ENCODE data around the gene CLN3. TPM values are rescaled to one million over a fixed set of nuclear protein-coding genes. Genes with fewer than 3 reads are reported as not detected.

The CLN3 gene
- total and polyA plus RNA-seq, 2 of the 13 experiments (the other 11 are each of a cell fraction or from before 2014, with no cell fraction given): 23.4 to 46.8 TPM

DNA sequence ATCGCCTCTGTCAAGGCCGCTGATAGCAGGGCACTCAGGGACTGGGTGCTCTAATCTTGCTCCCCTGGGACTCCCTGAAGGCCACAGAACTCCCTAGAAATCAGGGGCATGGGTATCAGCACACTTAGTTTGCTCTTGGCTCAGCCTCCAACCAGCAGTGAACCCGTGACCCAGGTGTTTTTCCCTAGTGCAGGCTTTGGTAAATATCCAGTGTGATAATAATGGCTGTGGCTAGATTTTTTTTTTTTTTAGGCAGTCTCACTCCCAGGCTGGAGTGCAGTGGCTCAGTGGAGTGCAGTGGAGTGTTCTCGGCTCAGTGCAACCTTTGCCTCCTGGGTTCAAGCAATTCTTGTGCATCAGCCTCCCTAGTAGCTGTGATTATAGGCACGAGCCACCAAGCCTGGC is 36.6 kb upstream of the CLN3 start (continued):
- TF ChIP-seq POLR2A (IDR thresholded peaks at IDR 0.05; ENCODE audit: insufficient read depth in 1 of 2, low read depth in 2 of 2, low read length in 2 of 2) (no peak), KDM6A (CRISPR knock-in tag; IDR thresholded peaks at IDR 0.05; ENCODE audit: low read depth) (no peak), PCBP1 (IDR thresholded peaks at IDR 0.05; ENCODE audit: borderline replicate concordance, low read depth, low read length) (no peak), GFI1 (CRISPR knock-in tag; IDR thresholded peaks at IDR 0.05; ENCODE audit: borderline replicate concordance) (no peak; the same call in 1 of the 2 replicates), ZNF484 (CRISPR knock-in tag; IDR thresholded peaks at IDR 0.05; ENCODE audit: borderline replicate concordance, low read depth) (no peak), TOPORS (CRISPR knock-in tag; IDR thresholded peaks at IDR 0.05) (no peak), JARID2 (CRISPR knock-in tag; IDR thresholded peaks at IDR 0.05; ENCODE audit: insufficient replicate concordance) (no peak), TBL1XR1 (IDR thresholded peaks at IDR 0.05; ENCODE audit: borderline replicate concordance, low read length, partially characterized antibody) (no peak), SRSF4 (IDR thresholded peaks at IDR 0.05; ENCODE audit: low read depth, low read length, poor library complexity, severe bottlenecking) (no peak), RELA (CRISPR knock-in tag; IDR thresholded peaks at IDR 0.05) (no peak), ZNF614 (CRISPR knock-in tag; IDR thresholded peaks at IDR 0.05; ENCODE audit: borderline replicate concordance) (no peak), ZNF260 (CRISPR knock-in tag; IDR thresholded peaks at IDR 0.05; ENCODE audit: borderline replicate concordance, low read depth) (no peak), ZNF331 (CRISPR knock-in tag; IDR thresholded peaks at IDR 0.05) (peak; percentile 16; the same call in 1 of the 2 replicates), ZBTB20 (CRISPR knock-in tag; IDR thresholded peaks at IDR 0.05; ENCODE audit: borderline replicate concordance, low read depth) (no peak; the same call in 1 of the 2 replicates), NRL (CRISPR knock-in tag; IDR thresholded peaks at IDR 0.05; ENCODE audit: borderline replicate concordance) (no peak), MEF2D (CRISPR knock-in tag; IDR thresholded peaks at IDR 0.05) (no peak), KLF15 (CRISPR knock-in tag; IDR thresholded peaks at IDR 0.05; ENCODE audit: borderline replicate concordance) (no peak), ZNF33B (CRISPR knock-in tag; IDR thresholded peaks at IDR 0.05) (no peak), ZNF562 (CRISPR knock-in tag; IDR thresholded peaks at IDR 0.05; ENCODE audit: borderline replicate concordance) (no peak), ZNF530 (CRISPR knock-in tag; IDR thresholded peaks at IDR 0.05; ENCODE audit: low read depth) (no peak)
- TF ChIP-seq, protein P1, sequence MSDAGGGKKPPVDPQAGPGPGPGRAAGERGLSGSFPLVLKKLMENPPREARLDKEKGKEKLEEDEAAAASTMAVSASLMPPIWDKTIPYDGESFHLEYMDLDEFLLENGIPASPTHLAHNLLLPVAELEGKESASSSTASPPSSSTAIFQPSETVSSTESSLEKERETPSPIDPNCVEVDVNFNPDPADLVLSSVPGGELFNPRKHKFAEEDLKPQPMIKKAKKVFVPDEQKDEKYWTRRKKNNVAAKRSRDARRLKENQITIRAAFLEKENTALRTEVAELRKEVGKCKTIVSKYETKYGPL (CRISPR knock-in tag; IDR thresholded peaks at IDR 0.05): no peak
- TF ChIP-seq, protein P2, sequence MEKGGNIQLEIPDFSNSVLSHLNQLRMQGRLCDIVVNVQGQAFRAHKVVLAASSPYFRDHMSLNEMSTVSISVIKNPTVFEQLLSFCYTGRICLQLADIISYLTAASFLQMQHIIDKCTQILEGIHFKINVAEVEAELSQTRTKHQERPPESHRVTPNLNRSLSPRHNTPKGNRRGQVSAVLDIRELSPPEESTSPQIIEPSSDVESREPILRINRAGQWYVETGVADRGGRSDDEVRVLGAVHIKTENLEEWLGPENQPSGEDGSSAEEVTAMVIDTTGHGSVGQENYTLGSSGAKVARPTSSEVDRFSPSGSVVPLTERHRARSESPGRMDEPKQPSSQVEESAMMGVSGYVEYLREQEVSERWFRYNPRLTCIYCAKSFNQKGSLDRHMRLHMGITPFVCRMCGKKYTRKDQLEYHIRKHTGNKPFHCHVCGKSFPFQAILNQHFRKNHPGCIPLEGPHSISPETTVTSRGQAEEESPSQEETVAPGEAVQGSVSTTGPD (CRISPR knock-in tag; IDR thresholded peaks at IDR 0.05): peak; percentile 98
- TF ChIP-seq, protein P3, sequence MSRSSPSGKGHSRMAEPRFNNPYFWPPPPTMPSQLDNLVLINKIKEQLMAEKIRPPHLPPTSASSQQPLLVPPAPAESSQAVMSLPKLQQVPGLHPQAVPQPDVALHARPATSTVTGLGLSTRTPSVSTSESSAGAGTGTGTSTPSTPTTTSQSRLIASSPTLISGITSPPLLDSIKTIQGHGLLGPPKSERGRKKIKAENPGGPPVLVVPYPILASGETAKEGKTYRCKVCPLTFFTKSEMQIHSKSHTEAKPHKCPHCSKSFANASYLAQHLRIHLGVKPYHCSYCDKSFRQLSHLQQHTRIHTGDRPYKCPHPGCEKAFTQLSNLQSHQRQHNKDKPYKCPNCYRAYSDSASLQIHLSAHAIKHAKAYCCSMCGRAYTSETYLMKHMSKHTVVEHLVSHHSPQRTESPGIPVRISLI (CRISPR knock-in tag; IDR thresholded peaks at IDR 0.05; ENCODE audit: borderline replicate concordance): peak; percentile 98
- TF ChIP-seq, protein P4, sequence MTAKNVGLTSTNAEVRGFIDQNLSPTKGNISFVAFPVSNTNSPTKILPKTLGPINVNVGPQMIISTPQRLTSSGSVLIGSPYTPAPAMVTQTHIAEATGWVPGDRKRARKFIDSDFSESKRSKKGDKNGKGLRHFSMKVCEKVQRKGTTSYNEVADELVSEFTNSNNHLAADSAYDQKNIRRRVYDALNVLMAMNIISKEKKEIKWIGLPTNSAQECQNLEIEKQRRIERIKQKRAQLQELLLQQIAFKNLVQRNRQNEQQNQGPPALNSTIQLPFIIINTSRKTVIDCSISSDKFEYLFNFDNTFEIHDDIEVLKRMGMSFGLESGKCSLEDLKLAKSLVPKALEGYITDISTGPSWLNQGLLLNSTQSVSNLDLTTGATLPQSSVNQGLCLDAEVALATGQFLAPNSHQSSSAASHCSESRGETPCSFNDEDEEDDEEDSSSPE (CRISPR knock-in tag; IDR thresholded peaks at IDR 0.05): no peak
- TF ChIP-seq, protein P5, sequence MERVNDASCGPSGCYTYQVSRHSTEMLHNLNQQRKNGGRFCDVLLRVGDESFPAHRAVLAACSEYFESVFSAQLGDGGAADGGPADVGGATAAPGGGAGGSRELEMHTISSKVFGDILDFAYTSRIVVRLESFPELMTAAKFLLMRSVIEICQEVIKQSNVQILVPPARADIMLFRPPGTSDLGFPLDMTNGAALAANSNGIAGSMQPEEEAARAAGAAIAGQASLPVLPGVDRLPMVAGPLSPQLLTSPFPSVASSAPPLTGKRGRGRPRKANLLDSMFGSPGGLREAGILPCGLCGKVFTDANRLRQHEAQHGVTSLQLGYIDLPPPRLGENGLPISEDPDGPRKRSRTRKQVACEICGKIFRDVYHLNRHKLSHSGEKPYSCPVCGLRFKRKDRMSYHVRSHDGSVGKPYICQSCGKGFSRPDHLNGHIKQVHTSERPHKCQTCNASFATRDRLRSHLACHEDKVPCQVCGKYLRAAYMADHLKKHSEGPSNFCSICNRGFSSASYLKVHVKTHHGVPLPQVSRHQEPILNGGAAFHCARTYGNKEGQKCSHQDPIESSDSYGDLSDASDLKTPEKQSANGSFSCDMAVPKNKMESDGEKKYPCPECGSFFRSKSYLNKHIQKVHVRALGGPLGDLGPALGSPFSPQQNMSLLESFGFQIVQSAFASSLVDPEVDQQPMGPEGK (CRISPR knock-in tag; IDR thresholded peaks at IDR 0.05): no peak

Data from HepG2 (cell line).